Measurements from ENCODE around the gene CD4. TPM values are rescaled to one million over a fixed set of nuclear protein-coding genes. Genes with fewer than 3 reads are reported as not detected.

The CD4 gene
- total RNA-seq, 2 donors from 2014 or later: 1.6 to 8.6 TPM

DNA sequence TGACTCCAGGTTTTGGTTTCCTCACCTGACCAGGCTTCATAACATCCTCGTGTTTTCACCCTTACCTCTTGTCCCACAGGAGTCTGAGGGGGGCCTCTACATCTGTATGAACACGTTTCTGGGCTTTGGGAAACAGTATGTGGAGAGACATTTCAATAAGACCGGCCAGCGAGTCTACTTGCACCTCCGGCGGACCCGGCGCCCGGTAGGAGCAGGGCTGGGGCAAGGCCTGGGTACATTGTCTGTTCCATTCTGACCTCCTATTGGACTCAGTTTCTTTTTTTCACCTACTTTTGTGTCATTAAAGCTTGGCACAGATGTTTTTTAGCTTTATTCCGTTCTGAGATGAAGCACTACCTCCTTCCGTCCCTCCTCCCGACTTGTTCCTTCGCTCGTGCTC lies 66.0 kb downstream of the CD4 start:
- Histone ChIP-seq H3K27me3 (replicated peaks; ENCODE audit: insufficient read depth) (no peaks in the 10 kb centered on the region), H3K36me3 (peaks cover 0 to 17% of the 10 kb centered on the region in 2 donors), H3K9me3 (no peaks in the 10 kb centered on the region), H3K4me3 (no peak overlapping the region), H3K27ac (no peak overlapping the region), H3K4me1 (replicated peaks) (peaks cover 12% of the 10 kb centered on the region)
- 92% methylated on average over 14 of the region's 14 CpGs for WGBS
- no peak for DNase-seq (ENCODE audit: low spot score)
- no peak for TF ChIP-seq POLR2AphosphoS5 (IDR thresholded peaks at IDR 0.05)
- TF ChIP-seq, protein P1, sequence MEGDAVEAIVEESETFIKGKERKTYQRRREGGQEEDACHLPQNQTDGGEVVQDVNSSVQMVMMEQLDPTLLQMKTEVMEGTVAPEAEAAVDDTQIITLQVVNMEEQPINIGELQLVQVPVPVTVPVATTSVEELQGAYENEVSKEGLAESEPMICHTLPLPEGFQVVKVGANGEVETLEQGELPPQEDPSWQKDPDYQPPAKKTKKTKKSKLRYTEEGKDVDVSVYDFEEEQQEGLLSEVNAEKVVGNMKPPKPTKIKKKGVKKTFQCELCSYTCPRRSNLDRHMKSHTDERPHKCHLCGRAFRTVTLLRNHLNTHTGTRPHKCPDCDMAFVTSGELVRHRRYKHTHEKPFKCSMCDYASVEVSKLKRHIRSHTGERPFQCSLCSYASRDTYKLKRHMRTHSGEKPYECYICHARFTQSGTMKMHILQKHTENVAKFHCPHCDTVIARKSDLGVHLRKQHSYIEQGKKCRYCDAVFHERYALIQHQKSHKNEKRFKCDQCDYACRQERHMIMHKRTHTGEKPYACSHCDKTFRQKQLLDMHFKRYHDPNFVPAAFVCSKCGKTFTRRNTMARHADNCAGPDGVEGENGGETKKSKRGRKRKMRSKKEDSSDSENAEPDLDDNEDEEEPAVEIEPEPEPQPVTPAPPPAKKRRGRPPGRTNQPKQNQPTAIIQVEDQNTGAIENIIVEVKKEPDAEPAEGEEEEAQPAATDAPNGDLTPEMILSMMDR (IDR thresholded peaks at IDR 0.05): no peak
- TF ChIP-seq POLR2A (IDR thresholded peaks at IDR 0.05): no peak
- intact Hi-C loops (cut with DNase I): no loop called here

DNA sequence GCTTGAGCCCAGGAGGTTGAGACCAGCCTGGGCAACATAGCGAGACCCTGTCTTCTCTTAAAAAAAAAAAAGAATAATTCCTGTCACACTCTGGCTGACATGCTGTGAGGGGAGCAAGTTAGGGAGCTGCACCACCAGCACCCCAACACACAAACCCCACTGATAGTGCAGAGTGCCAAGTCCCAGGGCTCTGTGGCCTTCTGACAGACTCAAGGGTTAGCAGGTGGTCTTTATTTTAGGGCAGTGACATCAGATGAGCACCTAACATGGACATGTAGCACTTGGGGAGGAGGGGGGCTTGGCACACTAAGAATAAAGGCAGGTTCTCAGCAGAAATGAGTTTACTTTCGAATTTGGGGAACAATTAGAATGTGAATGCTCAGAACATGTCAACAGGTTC lies 69.5 kb downstream of the CD4 start:
- no peak overlapping the region for H3K27ac ChIP-seq
- peaks cover 5 to 33% of the 10 kb centered on the region in 2 donors for H3K36me3 ChIP-seq
- no peak overlapping the region for H3K4me3 ChIP-seq
- H3K27me3 ChIP-seq (replicated peaks; ENCODE audit: insufficient read depth): no peaks in the 10 kb centered on the region
- 98% methylated on average over 2 of the region's 2 CpGs for WGBS
- peaks cover 3% of the 10 kb centered on the region for H3K4me1 ChIP-seq (replicated peaks)
- no peak for DNase-seq (ENCODE audit: low spot score)
- TF ChIP-seq POLR2A (IDR thresholded peaks at IDR 0.05): no peak
- TF ChIP-seq POLR2AphosphoS5 (IDR thresholded peaks at IDR 0.05): no peak
- TF ChIP-seq, protein P1 (IDR thresholded peaks at IDR 0.05): no peak
- no peaks in the 10 kb centered on the region for H3K9me3 ChIP-seq
- intact Hi-C loops (cut with DNase I): no loop called here

DNA sequence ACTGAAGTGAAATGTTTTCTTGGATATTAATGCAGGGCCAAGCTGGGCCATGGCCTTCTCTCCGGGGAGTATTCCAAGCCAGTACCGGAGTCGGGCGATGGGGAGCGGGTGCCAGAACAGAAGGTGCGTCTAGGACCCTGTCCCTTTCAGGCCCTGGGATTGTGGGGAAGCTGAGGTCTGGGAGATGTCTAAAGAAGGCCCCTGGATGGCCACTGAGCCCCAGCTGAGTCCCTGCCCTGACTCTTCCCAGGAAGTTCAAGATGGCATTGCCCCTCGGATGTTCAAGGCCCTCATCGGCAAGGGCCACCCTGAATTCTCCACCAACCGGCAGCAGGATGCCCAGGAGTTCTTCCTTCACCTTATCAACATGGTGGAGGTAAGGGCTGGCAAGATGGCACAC lies 70.8 kb downstream of the CD4 start:
- Histone ChIP-seq H3K9me3 (no peaks in the 10 kb centered on the region), H3K27me3 (replicated peaks; ENCODE audit: insufficient read depth) (no peaks in the 10 kb centered on the region), H3K27ac (no peak overlapping the region), H3K4me1 (replicated peaks) (no peaks in the 10 kb centered on the region), H3K4me3 (no peak overlapping the region), H3K36me3 (peaks cover 8 to 33% of the 10 kb centered on the region in 2 donors)
- no peak for DNase-seq (ENCODE audit: low spot score)
- intact Hi-C loops (cut with DNase I): no loop called here
- 96% methylated on average over 9 of the region's 9 CpGs for WGBS
- no peak for TF ChIP-seq POLR2AphosphoS5 (IDR thresholded peaks at IDR 0.05)
- TF ChIP-seq POLR2A (IDR thresholded peaks at IDR 0.05): no peak
- TF ChIP-seq, protein P1 (IDR thresholded peaks at IDR 0.05): no peak

DNA sequence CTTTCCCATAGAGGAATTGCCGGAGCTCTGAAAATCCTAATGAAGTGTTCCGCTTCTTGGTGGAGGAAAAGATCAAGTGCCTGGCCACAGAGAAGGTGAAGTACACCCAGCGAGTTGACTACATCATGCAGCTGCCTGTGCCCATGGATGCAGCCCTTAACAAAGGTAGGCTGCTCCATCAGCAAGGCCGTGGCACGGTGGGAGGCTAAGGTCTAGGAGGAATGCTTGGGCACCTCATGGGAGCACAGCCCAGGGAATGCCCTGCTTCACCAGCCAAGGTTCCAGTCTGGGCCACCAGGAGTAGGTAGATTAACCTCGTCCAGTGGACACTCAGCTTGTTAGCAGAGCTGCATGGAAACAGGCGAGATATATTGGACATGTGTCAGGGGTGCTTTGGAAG lies 71.6 kb downstream of the CD4 start:
- DNase-seq (ENCODE audit: low spot score): no peak
- Histone ChIP-seq H3K4me1 (replicated peaks) (no peaks in the 10 kb centered on the region), H3K4me3 (no peak overlapping the region), H3K36me3 (peaks cover 9 to 33% of the 10 kb centered on the region in 2 donors), H3K27ac (no peak overlapping the region), H3K27me3 (replicated peaks; ENCODE audit: insufficient read depth) (no peaks in the 10 kb centered on the region), H3K9me3 (no peaks in the 10 kb centered on the region)
- intact Hi-C loops (cut with DNase I): no loop called here
- TF ChIP-seq, protein P1 (IDR thresholded peaks at IDR 0.05): no peak
- TF ChIP-seq POLR2AphosphoS5 (IDR thresholded peaks at IDR 0.05) (no peak), POLR2A (IDR thresholded peaks at IDR 0.05) (no peak)
- WGBS: 96% methylated on average over 7 of the region's 7 CpGs

DNA sequence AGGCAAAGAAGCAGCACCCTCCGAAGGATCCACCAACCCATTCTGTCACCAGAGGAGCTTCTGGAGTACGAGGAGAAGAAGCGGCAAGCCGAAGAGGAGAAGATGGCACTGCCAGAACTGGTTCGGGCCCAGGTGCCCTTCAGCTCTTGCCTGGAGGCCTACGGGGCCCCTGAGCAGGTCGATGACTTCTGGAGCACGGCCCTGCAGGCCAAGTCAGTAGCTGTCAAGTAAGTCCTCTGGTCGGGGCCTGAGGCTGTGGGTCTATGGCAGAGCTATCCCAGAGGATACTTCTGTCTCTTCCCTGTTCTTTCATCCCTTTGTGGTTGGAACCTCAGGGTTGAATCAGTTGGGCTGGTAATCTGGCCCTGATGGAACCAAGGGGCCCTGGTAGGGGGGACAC lies 72.1 kb downstream of the CD4 start:
- no peak for DNase-seq (ENCODE audit: low spot score)
- 93% methylated on average over 9 of the region's 9 CpGs for WGBS
- TF ChIP-seq, protein P1 (IDR thresholded peaks at IDR 0.05): no peak
- TF ChIP-seq POLR2A (IDR thresholded peaks at IDR 0.05) (no peak), POLR2AphosphoS5 (IDR thresholded peaks at IDR 0.05) (no peak)
- intact Hi-C loops (cut with DNase I): no loop called here
- Histone ChIP-seq H3K4me3 (no peak overlapping the region), H3K27me3 (replicated peaks; ENCODE audit: insufficient read depth) (no peaks in the 10 kb centered on the region), H3K9me3 (no peaks in the 10 kb centered on the region), H3K4me1 (replicated peaks) (no peaks in the 10 kb centered on the region), H3K27ac (no peak overlapping the region), H3K36me3 (peaks cover 9 to 33% of the 10 kb centered on the region in 2 donors)
